ENCODE data around the gene BICDL1. TPM values are rescaled to one million over a fixed set of nuclear protein-coding genes. Genes with fewer than 3 reads are reported as not detected.

BICDL1 gene
- total RNA-seq, 1 experiment from 2014 or later = 3.6 TPM

- CTCF ChIA-PET = interaction anchor here (0.6 to 2.1 kb wide), 2 partner anchors 30 to 186 kb away, joined by 8 read pairs; no protein-coding TSS in a partner anchor
- POLR2A ChIA-PET (ENCODE audit: unreplicated experiment) = interaction anchor here (0.6 to 1.9 kb wide), 7 partner anchors 22 to 210 kb away, joined by 3 to 20 read pairs (median 5); partner anchors contain the start of genes RNU4-2, RPLP0 and SIRT4
Measured at GRCh38 chr12:120116792-120117651, 128.0 kb downstream of the BICDL1 start.

GRCh38 chr12:120117961-120118320, 128.9 kb downstream of the BICDL1 start:
- H3K4me3 ChIP-seq (ENCODE audit: low read length) = peak overlapping the region; percentile 91
- intact Hi-C loops (cut with micrococcal nuclease) = no loop called here
- CTCF ChIA-PET = interaction anchor here (0.6 to 2.1 kb wide), 3 partner anchors 31 to 179 kb away, joined by 3 to 8 read pairs (median 5); no protein-coding TSS in a partner anchor

More at GRCh38 chr12:120116792-120117651, 128.0 kb downstream of the BICDL1 start:
- H3K4me1 ChIP-seq (ENCODE audit: insufficient read depth, low read length) = peaks cover 32% of the 10 kb centered on the region
- no peaks in the 10 kb centered on the region for H3F3A ChIP-seq (ENCODE audit: low read length, unreplicated experiment)
- no TSS peak for BruUV-seq (replicated peaks)
- DNase-seq (peak; percentile 97), ATAC-seq (peak; percentile 65)
- peak overlapping the region; percentile 83 for H3K27ac ChIP-seq (ENCODE audit: low read length)
- peak overlapping the region; percentile 85 for H3K4me2 ChIP-seq (ENCODE audit: low read length)
- no peaks in the 10 kb centered on the region for H3K27me3 ChIP-seq (ENCODE audit: low read length)
- intact Hi-C loops (cut with micrococcal nuclease) = no loop called here
- H3K9ac ChIP-seq (ENCODE audit: low read length) = peak overlapping the region; percentile 95
- H2AFZ ChIP-seq (ENCODE audit: low read length) = peak overlapping the region; percentile 77
- H3K9me2 ChIP-seq (replicated peaks; ENCODE audit: low read length) = no peaks in the 10 kb centered on the region
- peak overlapping the region; percentile 91 for H3K4me3 ChIP-seq (ENCODE audit: low read length)
- peaks cover 65% of the 10 kb centered on the region for H3K79me2 ChIP-seq (ENCODE audit: low read length)
- TF ChIP-seq EZH2phosphoT487 (IDR thresholded peaks at IDR 0.05; ENCODE audit: borderline replicate concordance, low read length) (no peak), EZH2 (IDR thresholded peaks at IDR 0.05; ENCODE audit: low read length, unreplicated experiment) (no peak), CTCF (conservative IDR thresholded peaks at IDR 0.05; ENCODE audit: low read depth, low read length) (no peak)
- H3K36me3 ChIP-seq (ENCODE audit: low read depth, low read length) = peaks cover 9% of the 10 kb centered on the region
- no peaks in the 10 kb centered on the region for H3K9me3 ChIP-seq (ENCODE audit: low read length)
- peaks cover 18% of the 10 kb centered on the region for H4K20me1 ChIP-seq (ENCODE audit: low read length)

More at GRCh38 chr12:120117961-120118320, 128.9 kb downstream of the BICDL1 start:
- H2AFZ ChIP-seq (ENCODE audit: low read length) = 0 out of 2 replicates have a peak overlapping the region, but pooled peaks have one; percentile 34
- POLR2A ChIA-PET (ENCODE audit: unreplicated experiment) = interaction anchor here (0.6 to 1.0 kb wide), 4 partner anchors 12 to 518 kb away, joined by 3 to 19 read pairs (median 6); no protein-coding TSS in a partner anchor
- H3K36me3 ChIP-seq (ENCODE audit: low read depth, low read length) = peaks cover 9% of the 10 kb centered on the region
- peaks cover 18% of the 10 kb centered on the region for H4K20me1 ChIP-seq (ENCODE audit: low read length)
- no peaks in the 10 kb centered on the region for H3K9me3 ChIP-seq (ENCODE audit: low read length)
- H3K79me2 ChIP-seq (ENCODE audit: low read length) = peaks cover 56% of the 10 kb centered on the region
- peaks cover 32% of the 10 kb centered on the region for H3K4me1 ChIP-seq (ENCODE audit: insufficient read depth, low read length)
- peak overlapping the region; percentile 95 for H3K9ac ChIP-seq (ENCODE audit: low read length)
- ATAC-seq (no peak), DNase-seq (no peak)
- peak overlapping the region; percentile 83 for H3K27ac ChIP-seq (ENCODE audit: low read length)
- no peaks in the 10 kb centered on the region for H3K27me3 ChIP-seq (ENCODE audit: low read length)
- H3F3A ChIP-seq (ENCODE audit: low read length, unreplicated experiment) = no peaks in the 10 kb centered on the region
- BruUV-seq (replicated peaks) = TSS peak; percentile 60
- H3K4me2 ChIP-seq (ENCODE audit: low read length) = peak overlapping the region; percentile 85
- no peaks in the 10 kb centered on the region for H3K9me2 ChIP-seq (replicated peaks; ENCODE audit: low read length)
- TF ChIP-seq EZH2phosphoT487 (IDR thresholded peaks at IDR 0.05; ENCODE audit: borderline replicate concordance, low read length) (no peak), CTCF (conservative IDR thresholded peaks at IDR 0.05; ENCODE audit: low read depth, low read length) (no peak), EZH2 (IDR thresholded peaks at IDR 0.05; ENCODE audit: low read length, unreplicated experiment) (no peak)

Data from PC-3 (cell line).